Iris pigment epithelial cell (primary cell): ENCODE data around the gene NELL1.

Source experiments
- DNase-seq: peaks from one replicate; pipeline ENCODE4 v3.0.0-alpha.2; 2011; ENCODE audit warnings: low read depth

The NELL1 gene

GRCh38 chr11:21489416-21490115 lies 820.2 kb downstream of the NELL1 start:
- DNase-seq: no peak

DNA sequence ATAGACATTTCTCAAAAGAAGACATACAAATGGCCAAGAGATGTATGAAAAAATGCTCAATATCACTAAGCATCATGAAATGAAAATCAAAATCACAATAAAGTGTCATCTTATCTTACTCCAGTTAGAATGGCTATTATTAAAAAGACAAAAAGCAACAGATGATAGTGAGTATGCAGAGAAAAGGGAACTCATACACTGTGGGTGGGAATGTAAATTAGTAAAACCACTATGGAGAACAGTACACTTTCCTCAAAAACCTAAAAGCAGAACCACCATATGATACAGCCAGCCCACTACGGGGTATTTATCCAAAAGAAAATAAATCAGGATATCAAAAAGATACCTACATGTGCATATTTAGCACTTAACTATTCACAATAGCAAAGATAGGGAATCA lies 823.5 kb downstream of the NELL1 start:
- DNase-seq: no peak

DNA sequence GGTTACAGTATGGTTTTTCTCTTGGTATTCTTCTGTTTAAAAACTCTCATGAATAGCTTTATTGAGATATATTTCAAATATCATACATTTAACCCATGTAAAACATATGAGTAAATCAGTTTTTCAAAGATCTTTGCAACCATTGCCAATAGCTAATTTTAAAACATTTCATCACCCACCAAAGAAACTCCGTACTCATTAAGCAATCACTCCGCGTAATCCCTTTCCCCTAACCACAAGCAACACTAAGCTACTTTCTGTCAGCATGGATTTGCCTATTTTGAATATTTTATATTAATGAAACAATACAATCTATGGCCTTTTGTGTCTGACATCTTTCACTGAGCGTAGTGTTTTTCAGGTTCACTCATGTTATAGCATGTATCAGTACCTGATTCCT lies 825.6 kb downstream of the NELL1 start:
- DNase-seq: no peak

GRCh38 chr11:21495879-21496278 lies 826.5 kb downstream of the NELL1 start:
- no peak for DNase-seq

- DNase-seq: no peak
Measured at GRCh38 chr11:21501245-21501644, 831.9 kb downstream of the NELL1 start.

DNA sequence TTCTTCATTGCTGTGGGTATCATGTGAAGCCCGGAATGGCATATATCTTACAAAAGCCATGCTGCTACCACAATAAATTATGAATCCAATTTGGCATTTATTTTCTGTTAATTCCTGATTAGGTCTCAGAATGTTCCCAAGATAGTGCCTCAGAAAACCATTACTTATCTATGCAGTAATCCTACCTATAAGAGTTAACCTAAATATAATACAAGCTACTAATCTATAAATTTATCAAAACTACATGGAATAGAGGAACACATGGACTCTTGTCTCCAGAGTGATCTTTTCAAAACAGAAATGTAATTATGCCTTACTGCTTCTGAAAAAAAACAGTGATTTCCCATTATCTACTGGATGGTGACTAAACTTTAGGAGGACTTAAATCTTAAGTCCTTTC lies 835.7 kb downstream of the NELL1 start:
- no peak for DNase-seq

- DNase-seq: peak; percentile 21
Measured at GRCh38 chr11:21511835-21512440, 842.6 kb downstream of the NELL1 start.

DNA sequence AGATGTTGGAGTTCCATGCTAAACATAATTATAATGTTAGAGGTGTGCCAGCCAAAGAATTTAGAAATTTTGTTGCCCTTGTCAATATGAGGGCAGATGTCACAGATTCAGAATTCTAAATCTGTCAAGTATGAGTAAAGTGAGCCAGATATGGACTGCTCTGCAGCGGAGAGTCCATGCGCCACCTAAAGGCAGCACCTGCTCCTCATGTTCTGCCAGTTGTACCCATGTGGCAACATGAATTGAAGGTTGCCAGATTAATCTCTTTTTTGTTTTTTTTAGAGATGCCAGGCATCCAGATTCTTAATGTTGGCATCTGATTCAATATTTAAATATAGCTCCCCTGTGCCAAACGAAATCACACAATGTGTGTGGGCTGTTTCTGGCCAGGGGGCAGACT lies 844.9 kb downstream of the NELL1 start:
- no peak for DNase-seq

DNA sequence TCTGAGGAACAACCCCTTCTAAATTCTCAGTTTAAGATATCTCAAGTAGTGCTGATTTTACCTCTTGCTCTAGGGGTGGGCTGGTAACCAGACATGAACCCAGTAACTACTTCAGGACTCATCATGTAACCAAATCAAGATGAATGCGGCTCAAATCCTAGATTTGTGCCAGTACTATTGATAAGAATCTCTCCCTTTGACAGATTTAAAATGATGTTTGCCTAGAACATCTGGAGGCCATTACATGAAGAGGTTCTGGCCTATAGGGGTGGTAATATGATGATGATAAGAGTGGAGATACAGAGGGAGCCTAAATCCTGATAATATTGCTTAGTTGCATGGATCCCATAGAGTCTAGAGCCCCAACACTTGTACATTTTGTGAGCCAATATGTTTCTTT lies 850.9 kb downstream of the NELL1 start:
- no peak for DNase-seq

- DNase-seq: no peak
Measured at GRCh38 chr11:21529187-21529586, 859.8 kb downstream of the NELL1 start.

- DNase-seq: no peak
Measured at GRCh38 chr11:21534288-21534687, 864.9 kb downstream of the NELL1 start.

- DNase-seq: no peak
Measured at GRCh38 chr11:21537980-21538379, 868.6 kb downstream of the NELL1 start.

DNA sequence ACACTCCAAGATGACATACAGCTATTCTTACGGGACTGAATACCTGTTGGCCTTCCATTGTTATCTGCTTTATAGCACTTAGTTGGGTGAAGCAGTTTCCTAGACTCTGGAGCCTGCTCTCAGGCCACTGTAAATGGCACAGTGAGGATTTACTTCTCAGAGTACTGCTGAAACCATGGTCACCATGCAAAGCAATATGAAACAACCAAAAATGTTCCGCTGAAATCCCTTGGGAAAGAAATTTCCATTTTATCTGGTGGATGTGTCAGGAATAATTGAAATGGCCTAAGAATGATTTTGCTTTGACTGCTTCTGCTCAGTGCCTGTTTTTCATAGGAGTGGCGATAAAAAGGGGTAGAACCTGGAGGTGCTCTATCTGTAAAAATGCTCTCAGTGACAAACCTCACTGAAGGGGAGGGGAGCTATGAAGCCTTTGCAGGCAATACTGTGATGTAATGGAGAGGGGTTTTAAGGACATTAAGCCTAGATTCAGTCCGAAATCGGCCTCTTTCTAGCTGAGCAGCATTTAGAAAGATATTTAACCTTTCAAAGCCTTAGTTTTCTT lies 871.9 kb downstream of the NELL1 start:
- no peak for DNase-seq

DNA sequence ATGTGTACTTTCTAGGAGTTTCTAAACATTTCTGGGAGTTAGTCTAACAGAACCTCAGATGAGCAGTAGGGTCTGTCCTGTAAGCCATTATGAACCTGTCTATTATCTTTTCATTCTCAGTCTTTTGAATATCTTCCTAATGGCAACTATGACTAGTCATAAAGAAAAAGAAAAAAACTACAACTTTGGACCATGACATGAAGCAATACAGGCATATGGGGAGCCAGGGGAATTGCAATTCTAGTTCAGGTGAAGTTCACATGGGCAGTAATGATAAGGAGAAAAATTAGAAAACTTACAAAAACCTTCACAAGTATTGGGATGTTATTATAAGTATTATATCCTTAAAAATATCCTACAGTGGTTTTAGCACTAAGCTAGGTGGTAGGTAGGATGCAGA lies 874.5 kb downstream of the NELL1 start:
- no peak for DNase-seq

GRCh38 chr11:21545699-21546098 lies 876.3 kb downstream of the NELL1 start:
- no peak for DNase-seq

DNA sequence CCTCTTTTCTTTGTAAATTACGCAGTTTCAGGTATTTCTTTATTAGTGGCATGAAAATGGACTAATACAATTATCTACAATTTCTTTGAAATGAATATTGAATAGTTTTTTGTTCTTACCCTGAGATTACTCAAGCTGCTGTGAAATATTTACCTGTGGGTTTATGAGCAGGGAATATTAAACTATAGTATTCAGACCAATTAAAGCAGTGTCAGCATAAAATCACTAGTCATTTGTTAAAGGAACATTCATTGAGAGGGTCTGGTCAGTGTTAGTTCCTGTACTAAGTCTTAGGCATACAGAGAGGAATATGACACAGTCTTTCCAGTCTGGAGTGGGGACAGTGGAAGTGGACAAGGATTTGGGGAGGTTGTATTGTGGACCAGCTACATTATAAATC lies 877.3 kb downstream of the NELL1 start:
- DNase-seq: no peak

DNA sequence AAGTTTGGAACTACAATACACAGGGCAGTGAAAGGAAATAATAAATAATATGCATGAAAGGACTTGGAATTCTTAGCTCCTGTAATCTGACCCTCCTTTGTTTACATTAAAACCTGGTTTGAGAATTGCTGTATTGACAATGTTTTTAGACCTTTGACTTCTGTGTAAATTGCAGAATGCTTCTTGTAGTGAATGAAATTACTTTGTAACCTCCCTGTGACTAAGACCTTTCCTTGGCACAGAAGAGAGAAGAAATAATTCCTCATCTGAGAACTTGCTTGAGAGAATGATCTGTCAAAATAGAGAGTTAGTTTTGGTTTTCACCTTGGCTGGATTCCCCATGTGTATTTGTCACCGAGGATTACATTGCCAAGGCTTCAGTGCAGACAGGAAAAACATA lies 883.5 kb downstream of the NELL1 start:
- DNase-seq: no peak

- no peak for DNase-seq
Measured at GRCh38 chr11:21553795-21554194, 884.4 kb downstream of the NELL1 start.

DNA sequence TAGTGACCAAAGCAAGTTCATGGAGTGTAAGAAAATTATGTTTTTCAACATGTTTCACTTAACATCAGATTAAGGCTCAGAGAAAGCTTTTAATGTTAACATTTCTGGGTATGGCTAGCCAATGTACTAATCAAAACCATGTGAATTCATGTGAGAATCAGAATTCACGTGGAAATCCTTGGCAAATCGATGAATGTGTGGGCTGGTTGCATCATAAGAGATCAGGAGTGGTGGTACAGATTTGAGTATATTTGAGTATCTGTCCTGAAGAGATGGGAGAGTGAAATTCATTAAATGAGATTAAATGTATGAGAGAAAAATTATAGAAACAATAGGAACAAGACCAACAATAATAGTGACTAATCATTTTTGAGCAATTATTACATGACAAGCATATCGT lies 884.9 kb downstream of the NELL1 start:
- no peak for DNase-seq

DNA sequence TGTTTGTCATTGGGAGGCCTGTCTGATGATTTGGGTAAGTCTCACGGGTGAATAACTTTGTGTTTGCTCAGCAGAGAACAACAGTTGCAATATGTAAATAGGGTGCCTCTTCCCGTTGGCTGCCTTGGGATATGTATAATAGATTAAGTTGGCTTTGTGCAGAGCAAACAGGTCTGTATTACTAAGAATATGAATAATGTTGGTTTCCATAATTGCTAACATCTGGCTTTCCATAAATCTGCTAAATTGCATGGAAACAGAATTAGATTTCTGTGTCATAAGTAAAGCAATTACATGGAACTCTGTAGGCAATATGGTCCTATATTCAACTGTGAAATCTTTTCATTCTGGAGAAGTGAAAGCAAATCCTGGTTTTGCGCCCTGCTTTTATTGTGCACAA lies 887.5 kb downstream of the NELL1 start:
- DNase-seq: no peak

DNA sequence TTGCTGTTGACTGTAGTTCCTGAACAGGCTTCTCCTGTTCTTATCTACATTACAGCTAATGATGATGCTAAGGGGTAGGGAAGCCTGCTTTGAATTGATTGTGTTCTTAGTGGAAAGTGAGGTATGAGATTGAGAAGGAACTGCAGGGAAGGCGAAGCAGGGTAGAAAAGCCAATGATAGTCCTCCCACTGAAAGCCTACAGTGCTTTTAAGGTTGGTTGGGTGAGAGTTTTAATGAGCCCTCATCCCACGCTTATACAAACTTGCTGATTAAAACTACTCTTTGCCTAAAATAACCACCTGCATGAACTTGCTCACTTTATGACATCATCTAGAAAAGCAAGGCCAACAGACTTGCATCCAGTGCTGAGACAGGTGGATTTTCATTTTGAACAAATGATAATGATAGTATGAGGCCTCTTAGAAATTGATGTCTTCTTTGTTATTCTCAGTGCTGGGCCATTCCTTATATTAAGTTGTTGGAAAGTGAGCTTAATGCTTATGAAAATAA lies 891.1 kb downstream of the NELL1 start:
- no peak for DNase-seq

- peak; percentile 4 for DNase-seq
Measured at GRCh38 chr11:21561581-21561980, 892.2 kb downstream of the NELL1 start.

DNA sequence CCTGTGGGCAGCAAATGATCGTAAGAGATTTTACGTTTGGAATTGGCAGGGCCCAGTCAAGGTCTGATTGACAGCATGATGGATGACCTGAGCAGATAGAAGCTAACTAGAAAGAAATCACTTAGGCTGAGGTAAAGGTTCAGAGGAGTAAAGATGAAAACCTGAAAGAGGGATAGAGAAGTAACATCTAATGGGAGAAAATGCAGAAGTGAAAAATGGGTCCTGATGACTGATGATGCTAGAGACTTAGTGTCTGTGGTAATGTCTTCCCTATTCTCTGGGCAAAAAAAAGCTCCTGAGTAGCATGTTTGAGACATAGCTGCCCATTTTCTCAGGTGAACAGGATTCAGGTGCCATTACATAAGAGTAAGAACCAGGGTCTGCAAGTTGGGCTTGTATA lies 894.7 kb downstream of the NELL1 start:
- no peak for DNase-seq
